C4-2B (cell line): ENCODE results near the gene NRN1.
"Not testable (repeated sequence)": the region's sequence is repeated elsewhere in the genome, so short reads cannot be mapped to it uniquely, and the experiment has no call there.

Experiments
- H3K27ac ChIP-seq: fragments of 450-650 bp; 2 replicates; pipeline ENCODE4 v1.5.1; 2017
- ZFX ChIP-seq: fragments of 450-650 bp; IDR thresholded peaks from 2 replicates; pipeline ENCODE4 v1.6.1; 2017
- TF ChIP-seq, protein P1 (sequence below): fragments of 450-650 bp; conservative IDR thresholded peaks from 2 replicates; pipeline ENCODE4 v1.5.1; 2017; ENCODE audit warnings: mild to moderate bottlenecking

The NRN1 gene

DNA sequence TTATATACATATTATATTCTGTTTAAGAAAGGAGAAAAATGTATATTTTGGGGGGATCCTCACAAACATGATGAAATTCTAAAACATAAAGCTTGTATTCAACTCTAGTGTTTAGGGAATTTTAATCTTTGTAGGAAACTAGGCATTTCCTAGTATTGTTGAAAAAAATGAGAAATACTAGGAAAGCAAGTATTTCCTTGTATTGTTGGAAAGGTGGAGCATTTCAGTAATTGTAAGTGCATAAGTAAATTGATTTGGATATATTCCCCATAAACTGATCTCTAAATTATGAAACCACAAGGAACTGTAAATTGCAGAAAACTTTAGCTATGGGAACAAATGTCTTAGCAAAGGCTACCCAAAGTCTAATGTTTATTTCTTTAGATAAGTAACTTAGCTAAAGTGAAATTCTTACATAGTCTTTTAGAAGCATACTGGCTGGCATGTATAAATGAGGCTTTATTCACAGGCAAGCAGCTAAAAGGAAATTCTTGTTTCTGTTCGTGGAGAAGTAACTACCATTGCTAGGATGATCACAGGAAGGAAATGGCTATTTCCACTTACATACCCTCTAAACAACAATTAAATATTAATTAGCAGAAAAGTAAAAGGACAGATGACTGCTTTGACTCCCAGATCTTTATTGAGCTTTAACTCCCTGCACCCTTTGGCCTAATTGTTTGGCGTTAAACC lies 19.9 kb upstream of the NRN1 start:
- H3K27ac ChIP-seq = no peak overlapping the region
- TF ChIP-seq, protein P1, sequence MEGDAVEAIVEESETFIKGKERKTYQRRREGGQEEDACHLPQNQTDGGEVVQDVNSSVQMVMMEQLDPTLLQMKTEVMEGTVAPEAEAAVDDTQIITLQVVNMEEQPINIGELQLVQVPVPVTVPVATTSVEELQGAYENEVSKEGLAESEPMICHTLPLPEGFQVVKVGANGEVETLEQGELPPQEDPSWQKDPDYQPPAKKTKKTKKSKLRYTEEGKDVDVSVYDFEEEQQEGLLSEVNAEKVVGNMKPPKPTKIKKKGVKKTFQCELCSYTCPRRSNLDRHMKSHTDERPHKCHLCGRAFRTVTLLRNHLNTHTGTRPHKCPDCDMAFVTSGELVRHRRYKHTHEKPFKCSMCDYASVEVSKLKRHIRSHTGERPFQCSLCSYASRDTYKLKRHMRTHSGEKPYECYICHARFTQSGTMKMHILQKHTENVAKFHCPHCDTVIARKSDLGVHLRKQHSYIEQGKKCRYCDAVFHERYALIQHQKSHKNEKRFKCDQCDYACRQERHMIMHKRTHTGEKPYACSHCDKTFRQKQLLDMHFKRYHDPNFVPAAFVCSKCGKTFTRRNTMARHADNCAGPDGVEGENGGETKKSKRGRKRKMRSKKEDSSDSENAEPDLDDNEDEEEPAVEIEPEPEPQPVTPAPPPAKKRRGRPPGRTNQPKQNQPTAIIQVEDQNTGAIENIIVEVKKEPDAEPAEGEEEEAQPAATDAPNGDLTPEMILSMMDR = no peak
- TF ChIP-seq ZFX = no peak

DNA sequence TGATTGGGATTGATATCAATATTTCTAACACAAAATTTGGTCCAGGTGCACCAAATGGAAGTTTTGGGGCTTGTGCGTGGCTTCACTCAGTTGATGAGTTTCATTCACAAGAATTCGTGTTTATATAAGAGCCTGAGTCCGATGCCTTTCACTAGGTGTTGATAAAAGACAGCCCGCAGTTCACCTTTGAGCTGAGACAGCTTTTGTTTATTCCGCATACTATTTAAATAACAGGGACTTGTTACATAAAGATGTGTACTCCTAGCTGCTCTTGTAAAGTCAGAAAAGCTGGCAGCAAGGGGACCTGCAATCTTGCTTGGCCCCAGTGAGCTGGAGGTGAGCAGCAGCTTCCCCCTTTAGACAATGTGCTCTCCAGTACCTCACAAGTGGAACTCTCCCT lies 19.0 kb upstream of the NRN1 start:
- TF ChIP-seq ZFX = no peak
- TF ChIP-seq, protein P1 = no peak
- H3K27ac ChIP-seq = no peak overlapping the region

DNA sequence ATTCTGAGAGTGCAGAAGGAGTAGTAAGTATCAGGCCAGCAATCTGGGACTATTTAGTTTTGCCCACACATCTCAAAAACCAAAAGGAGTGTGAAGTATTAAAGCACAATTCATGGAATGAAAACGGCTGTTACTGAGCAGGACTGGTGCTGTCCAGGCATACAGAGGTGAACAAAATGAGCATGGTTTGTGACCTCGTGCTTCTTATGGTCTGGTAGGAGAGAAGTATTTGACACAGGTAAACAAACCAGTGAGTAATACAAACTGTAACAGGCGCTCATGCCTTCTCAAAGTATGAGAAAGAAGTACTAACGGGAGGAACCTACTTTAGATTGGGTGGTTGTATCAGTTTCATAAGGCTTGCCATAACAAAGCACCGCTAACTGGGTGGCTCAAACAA lies 17.5 kb upstream of the NRN1 start:
- H3K27ac ChIP-seq = no peak overlapping the region
- no peak for TF ChIP-seq ZFX
- TF ChIP-seq, protein P1 = no peak

DNA sequence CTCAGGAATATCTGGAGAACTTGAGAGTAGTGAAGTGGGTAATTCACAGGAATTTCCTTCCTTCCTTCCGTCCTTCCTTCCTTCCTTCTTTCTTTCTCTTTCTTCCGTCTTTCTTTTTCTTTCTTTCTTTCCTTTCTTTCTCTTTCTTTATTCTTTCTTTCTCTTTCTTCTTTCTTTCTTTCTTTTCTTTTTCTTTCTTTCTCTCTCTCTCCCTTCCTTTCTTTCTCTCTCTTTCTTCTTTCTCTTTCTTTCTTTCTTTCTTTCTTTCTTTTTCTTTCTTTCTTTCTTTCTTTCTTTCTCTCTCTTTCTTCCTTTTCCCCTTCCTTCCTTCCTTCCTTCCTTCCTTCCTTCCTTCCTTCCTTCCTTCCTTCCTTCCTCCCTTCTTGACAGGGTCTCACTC lies 16.1 kb upstream of the NRN1 start:
- H3K27ac ChIP-seq = not testable (repeated sequence)

DNA sequence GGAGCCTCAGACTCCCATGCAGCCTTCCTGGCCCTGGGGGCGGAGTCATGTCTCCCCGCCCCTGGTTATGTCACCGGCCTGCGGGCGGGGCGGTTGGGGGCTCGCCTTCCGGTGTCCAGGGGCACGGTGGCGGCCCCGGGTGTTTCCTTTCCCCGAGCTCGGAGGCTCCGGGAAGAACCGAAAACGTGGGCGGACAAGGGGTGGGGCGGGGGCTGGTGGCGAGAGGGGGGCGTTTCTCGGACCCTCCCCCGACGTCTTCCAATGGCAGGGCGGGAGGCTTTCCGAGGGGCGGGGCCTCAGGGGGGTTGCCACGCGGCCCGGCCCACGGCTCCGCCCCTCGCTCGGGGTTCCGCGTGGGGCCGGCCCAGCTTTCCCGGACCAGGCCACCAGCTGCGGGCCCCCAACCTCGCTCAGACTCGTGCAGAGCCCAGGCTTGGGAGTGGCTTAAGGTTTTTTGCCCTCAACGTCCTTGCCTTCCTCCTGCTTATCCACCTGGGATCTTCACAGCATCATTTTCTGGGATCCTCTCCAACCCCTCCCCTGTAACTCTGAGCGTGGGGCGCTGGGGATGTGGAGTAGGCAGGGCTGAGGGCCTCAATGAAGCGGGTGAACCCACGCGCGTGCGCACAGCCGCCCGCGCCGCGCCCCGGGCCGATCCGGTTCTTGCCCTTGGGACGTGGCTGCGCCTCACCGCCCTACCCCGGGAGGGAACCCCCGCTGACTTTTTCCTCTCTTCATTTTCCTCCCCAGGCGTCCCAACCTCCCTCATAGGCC lies 2.1 kb upstream of the NRN1 start:
- TF ChIP-seq, protein P1 = no peak
- TF ChIP-seq ZFX = no peak
- peak overlapping the region; percentile 59 for H3K27ac ChIP-seq

DNA sequence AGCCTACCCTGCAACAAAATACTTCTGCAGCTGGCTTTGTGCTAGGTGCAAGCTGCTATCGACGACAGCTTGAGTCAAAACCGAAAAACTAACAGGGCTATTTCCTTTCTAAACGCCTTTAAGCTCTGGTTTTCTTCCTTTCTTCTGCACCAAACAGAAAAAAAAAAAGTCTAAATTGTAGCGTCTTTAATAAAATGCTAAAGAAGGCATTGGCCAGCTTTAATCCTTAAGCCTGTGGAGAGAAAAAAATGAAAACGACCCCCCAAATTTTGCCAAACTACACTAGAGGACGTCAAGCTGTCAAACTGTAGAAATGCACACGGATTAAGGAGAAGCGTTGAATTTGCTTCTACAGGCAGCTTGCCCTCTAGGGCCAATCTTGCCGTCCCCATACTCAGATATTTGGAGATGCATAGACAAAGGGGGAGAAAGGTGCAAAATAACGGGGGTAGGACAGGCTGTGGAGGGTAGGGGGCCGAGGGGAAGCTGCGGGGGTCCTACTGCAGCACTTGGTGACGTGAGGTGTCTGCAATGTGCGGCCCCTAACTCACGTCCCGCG lies 1.4 kb upstream of the NRN1 start:
- peak overlapping the region; percentile 59 for H3K27ac ChIP-seq
- TF ChIP-seq, protein P1 = no peak
- TF ChIP-seq ZFX = no peak

DNA sequence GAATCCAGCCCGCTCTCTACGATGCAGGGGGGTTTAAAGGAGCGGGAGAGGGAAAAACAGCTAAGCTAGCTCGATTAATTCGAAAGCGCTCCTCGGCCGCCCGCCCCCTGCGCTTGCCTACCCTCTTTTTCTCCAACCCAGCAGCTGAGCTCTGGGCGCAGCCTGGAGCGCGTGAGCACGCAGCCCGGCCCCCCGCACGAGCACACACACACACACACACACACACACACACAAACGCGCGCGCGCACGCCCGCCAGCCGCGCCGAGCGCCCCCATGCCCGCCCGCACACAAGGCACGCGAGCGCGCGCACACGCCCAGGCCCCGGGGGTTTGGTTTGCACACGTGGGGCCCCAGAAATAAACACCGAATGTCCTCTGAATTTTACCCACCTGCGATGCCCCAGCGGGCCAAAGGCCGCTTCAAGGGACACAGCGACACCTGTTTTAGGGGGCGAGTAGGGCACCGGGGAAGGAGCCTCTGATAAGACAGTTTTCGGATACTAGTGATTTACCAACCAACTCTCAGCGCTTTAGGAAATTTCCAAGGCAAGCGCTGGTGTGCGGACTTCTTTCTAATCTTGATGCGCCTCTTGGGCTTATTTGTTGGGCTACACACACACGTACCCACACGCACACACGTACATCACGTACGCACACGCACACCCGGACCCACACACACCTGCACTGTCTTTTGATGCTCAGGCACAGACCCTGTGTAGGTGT lies 802 bp upstream of the NRN1 start:
- TF ChIP-seq ZFX = no peak
- peak overlapping the region; percentile 59 for H3K27ac ChIP-seq

DNA sequence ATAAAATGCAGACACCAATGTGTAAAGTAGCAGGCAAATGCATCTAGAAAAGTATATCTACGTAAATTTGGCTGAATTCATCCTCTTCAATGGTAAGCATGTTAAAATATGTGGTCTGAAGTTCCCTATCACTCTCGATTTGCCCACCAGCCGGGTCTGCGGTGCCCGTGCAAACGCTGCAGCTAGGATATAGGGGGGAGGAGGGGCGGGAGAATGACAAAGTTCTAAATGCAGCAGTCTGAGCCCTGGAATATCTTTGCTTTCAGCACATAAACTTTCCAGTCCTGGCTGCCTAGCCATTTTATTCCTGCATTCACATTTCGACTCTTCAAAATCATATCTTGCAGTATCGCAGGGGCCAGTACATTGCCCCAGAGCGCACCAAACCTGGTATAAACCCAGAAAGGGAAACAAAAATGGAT lies 708 bp downstream of the NRN1 start:
- no peak for TF ChIP-seq ZFX
- TF ChIP-seq, protein P1 = no peak
- no peak overlapping the region for H3K27ac ChIP-seq
